Lung (tissue), 12 donors: ENCODE measurements around the gene UBA6. TPM values are rescaled to one million over a fixed set of nuclear protein-coding genes. Genes with fewer than 3 reads are reported as not detected.

Experiments used
- ATAC-seq: fragments of 200-7000 bp; cut with Tn5 transposase; one replicate; pipeline ENCODE4 v1.9.1; 2020; ENCODE audit warnings: moderate number of reproducible peaks; ENCODE audit not compliant: insufficient read depth, low FRiP score
- DNase-seq, 3 donors: peaks; one replicate each; pipeline ENCODE4 v3.0.0-alpha.2; 2013 to 2017
- H3K27ac ChIP-seq, 2 donors: one replicate each; pipeline ENCODE4 v1.5.1; 2013; ENCODE audit warnings: mild to moderate bottlenecking in 2 of 2, moderate library complexity in 2 of 2, control low read depth in 1 of 2, inconsistent platforms in 1 of 2, low read depth in 1 of 2, low read length in 1 of 2
- H3K27me3 ChIP-seq, 3 donors: one replicate each; pipeline ENCODE4 v1.5.1; 2013; ENCODE audit warnings: low read length in 2 of 3; ENCODE audit not compliant: control insufficient read depth in 3 of 3, insufficient read depth in 3 of 3
- H3K36me3 ChIP-seq, 4 donors: one replicate each; pipeline ENCODE4 v1.5.1; 2013; ENCODE audit warnings: low read length in 4 of 4, mild to moderate bottlenecking in 1 of 4, moderate library complexity in 1 of 4; ENCODE audit not compliant: control insufficient read depth in 4 of 4, insufficient read depth in 4 of 4
- H3K4me1 ChIP-seq, 5 donors: one replicate each; pipeline ENCODE4 v1.5.1; 2013; ENCODE audit warnings: low read length in 5 of 5, mild to moderate bottlenecking in 2 of 5, moderate library complexity in 1 of 5; ENCODE audit not compliant: control insufficient read depth in 5 of 5, insufficient read depth in 5 of 5
- H3K4me3 ChIP-seq: one replicate; pipeline ENCODE4 v1.5.1; 2013; ENCODE audit warnings: mild to moderate bottlenecking, control low read depth, moderate library complexity
- H3K9ac ChIP-seq, 2 donors: one replicate each; pipeline ENCODE4 v1.5.1; 2013; ENCODE audit warnings: low read length in 2 of 2, control low read depth in 1 of 2; ENCODE audit not compliant: insufficient read depth in 1 of 2
- H3K9me3 ChIP-seq, 4 donors: one replicate each; pipeline ENCODE4 v1.5.1; 2013; ENCODE audit warnings: low read length in 3 of 4, mild to moderate bottlenecking in 1 of 4, moderate library complexity in 1 of 4; ENCODE audit not compliant: control insufficient read depth in 4 of 4, insufficient read depth in 3 of 4
- CTCF ChIP-seq: IDR thresholded peaks from 2 replicates; pipeline ENCODE4 v1.5.1; 2012; ENCODE audit warnings: mild to moderate bottlenecking; ENCODE audit errors: control extremely low read depth, extremely low read depth
- WGBS, 2 donors: extraction: QIAGEN DNeasy Blood & Tissue Kit; methylation state at CpG; one replicate each; pipeline ENCODE4 v1.1.7; 2013; 5-methylcytosine and 5-hydroxymethylcytosine counted together
- polyA plus RNA-seq, 2 donors: library from polyadenylated mRNA; stranded (reverse); fragments of 200-250 nt; gene quantifications; one replicate each; pipeline ENCODE4 v1.2.1, GENCODE V29; 2013
- total RNA-seq, 2 donors: library from RNA; depleted of rRNA in 1 of 2; stranded (reverse); fragments of >200 nt in 1 of 2; gene quantifications; one replicate each; pipeline ENCODE4 v1.2.1, GENCODE V29; 2014 to 2021
- donor health status: control.
- donor health status: control.
- donor health status: Bipolar disorder and iron deficiency.
- donor health status: healthy.
- donor health status: DM: yes; HTN: yes; CAD: no.

Gene UBA6
- total and polyA plus RNA-seq, 4 donors = 6.4 to 67.0 (median 28.0) TPM

- H3K27me3 ChIP-seq = no peaks in the 10 kb centered on the region
- H3K9ac ChIP-seq = no peak overlapping the region
- WGBS, 2 donors = 19 to 45% methylated on average over 1 of the region's 1 CpG
- no peaks in the 10 kb centered on the region for H3K4me1 ChIP-seq
- no peak for ATAC-seq
- no peak for DNase-seq
- TF ChIP-seq CTCF = no peak
- H3K27ac ChIP-seq = no peak overlapping the region
- no peaks in the 10 kb centered on the region for H3K9me3 ChIP-seq
- no peak overlapping the region for H3K4me3 ChIP-seq
- no peaks in the 10 kb centered on the region for H3K36me3 ChIP-seq
Measured at GRCh38 chr4:67571975-67572374, 129.0 kb downstream of the UBA6 start.

- Histone ChIP-seq H3K4me1 (no peaks in the 10 kb centered on the region), H3K27me3 (no peaks in the 10 kb centered on the region), H3K9me3 (no peaks in the 10 kb centered on the region), H3K9ac (no peak overlapping the region), H3K4me3 (no peak overlapping the region), H3K27ac (no peak overlapping the region), H3K36me3 (no peaks in the 10 kb centered on the region)
- WGBS, 2 donors = 97 to 100% methylated on average over 1 of the region's 1 CpG
- DNase-seq (no peak), ATAC-seq (no peak)
- TF ChIP-seq CTCF = no peak
Measured at GRCh38 chr4:67570537-67570936, 130.4 kb downstream of the UBA6 start.

- H3K4me3 ChIP-seq = no peak overlapping the region
- H3K9ac ChIP-seq = no peak overlapping the region
- no peaks in the 10 kb centered on the region for H3K9me3 ChIP-seq
- DNase-seq (no peak), ATAC-seq (no peak)
- no peaks in the 10 kb centered on the region for H3K36me3 ChIP-seq
- H3K27me3 ChIP-seq = no peaks in the 10 kb centered on the region
- no peak overlapping the region for H3K27ac ChIP-seq
- 69 to 87% methylated on average over 2 of the region's 2 CpGs for WGBS, 2 donors
- no peaks in the 10 kb centered on the region for H3K4me1 ChIP-seq
- no peak for TF ChIP-seq CTCF
Measured at GRCh38 chr4:67568820-67569219, 132.1 kb downstream of the UBA6 start.

GRCh38 chr4:67566335-67566734 is 134.6 kb downstream of the UBA6 start:
- no peak overlapping the region for H3K27ac ChIP-seq
- 96 to 97% methylated on average over 3 of the region's 3 CpGs for WGBS, 2 donors
- H3K4me3 ChIP-seq = no peak overlapping the region
- no peaks in the 10 kb centered on the region for H3K27me3 ChIP-seq
- no peaks in the 10 kb centered on the region for H3K9me3 ChIP-seq
- TF ChIP-seq CTCF = no peak
- no peaks in the 10 kb centered on the region for H3K4me1 ChIP-seq
- no peak overlapping the region for H3K9ac ChIP-seq
- no peaks in the 10 kb centered on the region for H3K36me3 ChIP-seq
- ATAC-seq = no peak
- no peak for DNase-seq
